Mesothelial cell of epicardium (in vitro differentiated cells): ENCODE data around the gene HINT1. TPM values are rescaled to one million over a fixed set of nuclear protein-coding genes. Genes with fewer than 3 reads are reported as not detected.

Source experiments
- DNase-seq, 2 experiments: peaks; one replicate each; pipeline ENCODE4 v3.0.0; 2021; ENCODE audit warnings: low spot score in 2 of 2; ENCODE audit not compliant: unreplicated experiment in 2 of 2
- H3K27ac Mint-ChIP-seq: 2 replicates; pipeline ENCODE4 v1.8.0; 2021; ENCODE audit warnings: mixed read lengths
- H3K27me3 Mint-ChIP-seq: 2 replicates; pipeline ENCODE4 v1.8.0; 2021; ENCODE audit warnings: low read depth, mixed read lengths
- H3K36me3 Mint-ChIP-seq: 2 replicates; pipeline ENCODE4 v1.8.0; 2021; ENCODE audit warnings: mixed read lengths
- H3K4me1 Mint-ChIP-seq: 2 replicates; pipeline ENCODE4 v1.8.0; 2021; ENCODE audit warnings: mixed read lengths
- H3K4me3 Mint-ChIP-seq: 2 replicates; pipeline ENCODE4 v1.8.0; 2021; ENCODE audit warnings: mild to moderate bottlenecking, moderate library complexity, mixed read lengths
- H3K9me3 Mint-ChIP-seq: 2 replicates; pipeline ENCODE4 v1.8.0; 2021; ENCODE audit warnings: mixed read lengths
- CTCF ChIP-seq: fragments of 200-600 bp; sonication (generic); IDR thresholded peaks from one replicate; pipeline ENCODE4 v1.5.0; 2021; ENCODE audit warnings: antibody characterized with exemption; ENCODE audit not compliant: unreplicated experiment
- total RNA-seq: library from RNA; stranded (reverse); gene quantifications from 3 replicates; pipeline ENCODE4 v1.2.1, GENCODE V29; 2021

The HINT1 gene
- 180 to 194 TPM (median 187 TPM) in 3 replicates for total RNA-seq

GRCh38 chr5:131165119-131165727 lies at the start of gene HINT1:
TSS of gene HINT1 (minus strand) at chr5:131165256. CDS start at chr5:131165205, 51 bp downstream.
- Mint-ChIP-seq H3K36me3 (peaks cover 19% of the 10 kb centered on the region), H3K9me3 (no peaks in the 10 kb centered on the region), H3K4me1 (peaks cover 26% of the 10 kb centered on the region), H3K27ac (peak within 1 kb of the TSS; percentile 99), H3K4me3 (peak within 1 kb of the TSS; percentile 97), H3K27me3 (no peaks in the 10 kb centered on the region)
- peak; percentile 90 to 96 for DNase-seq
- no peak for TF ChIP-seq CTCF

- no peaks in the 10 kb centered on the region for H3K36me3 Mint-ChIP-seq
- no peak for TF ChIP-seq CTCF
These were observed 49.7 kb upstream of the HINT1 start for GRCh38 chr5:131214609-131215227.

GRCh38 chr5:131212471-131213021 lies 47.5 kb upstream of the HINT1 start:
- Mint-ChIP-seq H3K4me3 (no peak overlapping the region), H3K4me1 (peaks cover 13% of the 10 kb centered on the region), H3K36me3 (no peaks in the 10 kb centered on the region), H3K9me3 (no peaks in the 10 kb centered on the region), H3K27ac (no peak overlapping the region), H3K27me3 (no peaks in the 10 kb centered on the region)
- DNase-seq = no peak
- TF ChIP-seq CTCF = no peak

More at GRCh38 chr5:131214609-131215227, 49.7 kb upstream of the HINT1 start:
- Mint-ChIP-seq H3K27ac (peak overlapping the region; percentile 78), H3K9me3 (no peaks in the 10 kb centered on the region), H3K4me3 (no peak overlapping the region), H3K27me3 (no peaks in the 10 kb centered on the region), H3K4me1 (peaks cover 13% of the 10 kb centered on the region)
- DNase-seq = no peak

GRCh38 chr5:131211669-131212068 lies 46.6 kb upstream of the HINT1 start:
- DNase-seq = no peak
- Mint-ChIP-seq H3K36me3 (no peaks in the 10 kb centered on the region), H3K9me3 (no peaks in the 10 kb centered on the region), H3K4me1 (peaks cover 13% of the 10 kb centered on the region), H3K27me3 (no peaks in the 10 kb centered on the region), H3K4me3 (no peak overlapping the region), H3K27ac (no peak overlapping the region)
- TF ChIP-seq CTCF = no peak

- DNase-seq = no peak
- H3K4me1 Mint-ChIP-seq = peaks cover 9% of the 10 kb centered on the region
- no peak overlapping the region for H3K4me3 Mint-ChIP-seq
- H3K9me3 Mint-ChIP-seq = no peaks in the 10 kb centered on the region
- TF ChIP-seq CTCF = no peak
- no peaks in the 10 kb centered on the region for H3K27me3 Mint-ChIP-seq
- H3K36me3 Mint-ChIP-seq = no peaks in the 10 kb centered on the region
- no peak overlapping the region for H3K27ac Mint-ChIP-seq
These were observed 45.1 kb upstream of the HINT1 start for GRCh38 chr5:131210151-131210510.
